Neural cell (in vitro differentiated cells): ENCODE data around the gene ASB12. TPM values are rescaled to one million over a fixed set of nuclear protein-coding genes. Genes with fewer than 3 reads are reported as not detected.

Experiments
- H2AFZ ChIP-seq: fragments of 200-600, 300-800 bp; sonication (generic), shearing (Covaris generic); 2 replicates; pipeline ENCODE4 v1.6.0; 2014; ENCODE audit warnings: low read depth, mild to moderate bottlenecking, antibody characterized with exemption, low read length, moderate library complexity
- H3F3A ChIP-seq: fragments of 200-600 bp; shearing (Covaris generic); 2 replicates; pipeline ENCODE4 v1.6.1; 2016; ENCODE audit warnings: mild to moderate bottlenecking, moderate library complexity, mixed read lengths, antibody characterized with exemption, low read length; ENCODE audit not compliant: insufficient read depth, poor library complexity, severe bottlenecking
- H3K27ac ChIP-seq: fragments of 200-600, 300-800 bp; sonication (generic), shearing (Covaris generic); 2 replicates; pipeline ENCODE4 v1.5.1; 2014; ENCODE audit warnings: mild to moderate bottlenecking, low read length, moderate library complexity
- H3K27me3 ChIP-seq: fragments of 300-800, 200-600 bp; sonication (generic), shearing (Covaris generic); 2 replicates; pipeline ENCODE4 v1.6.0; 2014; ENCODE audit warnings: mild to moderate bottlenecking, low read depth, low read length, moderate library complexity; ENCODE audit not compliant: insufficient read depth
- H3K36me3 ChIP-seq: fragments of 300-800, 200-600 bp; sonication (generic), shearing (Covaris generic); 2 replicates; pipeline ENCODE4 v1.5.1; 2014; ENCODE audit warnings: mild to moderate bottlenecking, antibody characterized with exemption, low read length, moderate library complexity; ENCODE audit not compliant: insufficient read depth
- H3K4me2 ChIP-seq: fragments of 300-800, 200-600 bp; sonication (generic), shearing (Covaris generic); 2 replicates; pipeline ENCODE4 v1.6.0; 2014; ENCODE audit warnings: mild to moderate bottlenecking, low read length
- H3K4me3 ChIP-seq: fragments of 300-800, 200-600 bp; sonication (generic), shearing (Covaris generic); 2 replicates; pipeline ENCODE4 v1.5.1; 2014; ENCODE audit warnings: mild to moderate bottlenecking, low read length, moderate library complexity
- H3K79me2 ChIP-seq: fragments of 200-600 bp; shearing (Covaris generic); replicated peaks from 2 replicates; pipeline ENCODE4 v1.6.0; 2014; ENCODE audit warnings: mild to moderate bottlenecking, low read length, moderate library complexity; ENCODE audit not compliant: insufficient read depth
- H3K9ac ChIP-seq: fragments of 300-800, 200-600 bp; sonication (generic), shearing (Covaris generic); 2 replicates; pipeline ENCODE4 v1.6.1; 2016; ENCODE audit warnings: mild to moderate bottlenecking, low read length, mixed read lengths
- H3K9me2 ChIP-seq: fragments of 200-600 bp; shearing (Covaris generic); 2 replicates; pipeline ENCODE4 v1.6.1; 2016; ENCODE audit warnings: mild to moderate bottlenecking, low read length, mixed read lengths; ENCODE audit not compliant: insufficient read depth
- H3K9me3 ChIP-seq: fragments of 200-600, 300-800 bp; sonication (generic), shearing (Covaris generic); 2 replicates; pipeline ENCODE4 v1.6.1; 2016; ENCODE audit warnings: mild to moderate bottlenecking, mixed run types, low read length, moderate library complexity, mixed read lengths
- H4K20me1 ChIP-seq: fragments of 200-600 bp; shearing (Covaris generic); 2 replicates; pipeline ENCODE4 v1.6.1; 2016; ENCODE audit warnings: mild to moderate bottlenecking, mixed run types; ENCODE audit not compliant: insufficient read depth
- CTCF ChIP-seq: fragments of 450-650 bp; IDR thresholded peaks from 2 replicates; pipeline ENCODE4 v1.5.1; 2014; ENCODE audit warnings: antibody characterized with exemption, mild to moderate bottlenecking, moderate library complexity; ENCODE audit not compliant: poor library complexity, severe bottlenecking
- EP300 ChIP-seq: fragments of 450-650 bp; conservative IDR thresholded peaks from 2 replicates; pipeline ENCODE4 v1.6.1; 2014; ENCODE audit warnings: antibody characterized with exemption, mild to moderate bottlenecking, moderate library complexity; ENCODE audit not compliant: poor library complexity, severe bottlenecking
- EZH2 ChIP-seq: fragments of 200-600, 300-800 bp; shearing (Covaris generic), sonication (generic); IDR thresholded peaks from 2 replicates; pipeline ENCODE4 v1.6.1; 2014; ENCODE audit warnings: antibody characterized with exemption, low read length, borderline replicate concordance, mild to moderate bottlenecking; ENCODE audit not compliant: insufficient read depth, poor library complexity, severe bottlenecking
- MXI1 ChIP-seq: fragments of 450-650 bp; conservative IDR thresholded peaks from 2 replicates; pipeline ENCODE4 v1.6.1; 2014; ENCODE audit warnings: antibody characterized with exemption, mild to moderate bottlenecking; ENCODE audit not compliant: poor library complexity, severe bottlenecking
- POLR2AphosphoS5 ChIP-seq: IDR thresholded peaks from 2 replicates; pipeline ENCODE4 v1.6.1; 2012
- RAD21 ChIP-seq: fragments of 450-650 bp; conservative IDR thresholded peaks from 2 replicates; pipeline ENCODE4 v1.6.1; 2014; ENCODE audit warnings: antibody characterized with exemption, mild to moderate bottlenecking, moderate library complexity
- REST ChIP-seq: IDR thresholded peaks from 2 replicates; pipeline ENCODE4 v1.6.1; 2012; ENCODE audit warnings: borderline replicate concordance
- SMC3 ChIP-seq: fragments of 450-650 bp; conservative IDR thresholded peaks from 2 replicates; pipeline ENCODE4 v1.6.1; 2014; ENCODE audit warnings: antibody characterized with exemption, mild to moderate bottlenecking, moderate library complexity; ENCODE audit not compliant: poor library complexity
- TAF1 ChIP-seq: IDR thresholded peaks from 2 replicates; pipeline ENCODE4 v1.6.1; 2012; ENCODE audit warnings: low read depth
- polyA plus RNA-seq: library from polyadenylated mRNA; depleted of rRNA; stranded (reverse); fragments of >200 nt; gene quantifications from 2 replicates; pipeline ENCODE4 v1.2.3, GENCODE V29; 2014

The ASB12 gene
- polyA plus RNA-seq, 1 donor from 2014 or later = 1.5 TPM

- no peak overlapping the region for H3K4me3 ChIP-seq
- no peaks in the 10 kb centered on the region for H3F3A ChIP-seq
- H3K4me2 ChIP-seq = no peak overlapping the region
- H3K9ac ChIP-seq = no peak overlapping the region
- no peak overlapping the region for H3K27ac ChIP-seq
- H3K27me3 ChIP-seq = no peaks in the 10 kb centered on the region
- H3K9me3 ChIP-seq = no peaks in the 10 kb centered on the region
- no peaks in the 10 kb centered on the region for H4K20me1 ChIP-seq
- no peak overlapping the region for H2AFZ ChIP-seq
- TF ChIP-seq REST = no peak
- no peak for TF ChIP-seq EZH2
- TF ChIP-seq RAD21 = no peak
- TF ChIP-seq POLR2AphosphoS5 = no peak
- no peak for TF ChIP-seq TAF1
- no peak for TF ChIP-seq CTCF
- H3K79me2 ChIP-seq = no peaks in the 10 kb centered on the region
- no peaks in the 10 kb centered on the region for H3K36me3 ChIP-seq
- H3K9me2 ChIP-seq = no peaks in the 10 kb centered on the region
Observed at GRCh38 chrX:64188901-64189300, 41.5 kb downstream of the ASB12 start.

GRCh38 chrX:64187762-64188150, 42.7 kb downstream of the ASB12 start:
- Histone ChIP-seq H2AFZ (no peak overlapping the region), H3K9me2 (no peaks in the 10 kb centered on the region), H3F3A (no peaks in the 10 kb centered on the region), H3K27ac (no peak overlapping the region), H3K9me3 (no peaks in the 10 kb centered on the region), H3K4me3 (no peak overlapping the region), H3K36me3 (no peaks in the 10 kb centered on the region), H4K20me1 (no peaks in the 10 kb centered on the region), H3K79me2 (no peaks in the 10 kb centered on the region), H3K27me3 (no peaks in the 10 kb centered on the region), H3K9ac (no peak overlapping the region), H3K4me2 (no peak overlapping the region)
- no peak for TF ChIP-seq TAF1
- TF ChIP-seq MXI1 = no peak
- no peak for TF ChIP-seq EZH2

GRCh38 chrX:64186974-64187761, 43.2 kb downstream of the ASB12 start:
- Histone ChIP-seq H3K79me2 (no peaks in the 10 kb centered on the region), H3K9ac (no peak overlapping the region), H3K9me2 (no peaks in the 10 kb centered on the region), H3K36me3 (no peaks in the 10 kb centered on the region), H3K27ac (no peak overlapping the region), H3K9me3 (no peaks in the 10 kb centered on the region), H3K4me2 (no peak overlapping the region), H3K27me3 (no peaks in the 10 kb centered on the region), H2AFZ (no peak overlapping the region), H4K20me1 (no peaks in the 10 kb centered on the region), H3F3A (no peaks in the 10 kb centered on the region), H3K4me3 (no peak overlapping the region)
- TF ChIP-seq REST (no peak), EP300 (no peak), CTCF (no peak), MXI1 (no peak), EZH2 (no peak), SMC3 (no peak), POLR2AphosphoS5 (no peak), TAF1 (no peak), RAD21 (no peak)
